ENCODE data around the gene CLCN7. TPM values are rescaled to one million over a fixed set of nuclear protein-coding genes. Genes with fewer than 3 reads are reported as not detected.
A peak's percentile ranks its signal among the peaks of the same experiment; 100 is the strongest.

Gene CLCN7
- total RNA-seq, 1 donor from 2014 or later: 118 TPM

GRCh38 chr16:1420111-1420539 lies 54.7 kb downstream of the CLCN7 start:
- Mint-ChIP-seq H3K27me3 (ENCODE audit: unreplicated experiment) (peaks cover 9% of the 10 kb centered on the region), H3K27ac (ENCODE audit: unreplicated experiment) (peak overlapping the region; percentile 64), H3K36me3 (ENCODE audit: unreplicated experiment) (no peaks in the 10 kb centered on the region), H3K4me3 (ENCODE audit: unreplicated experiment) (peak overlapping the region; percentile 94), H3K9me3 (ENCODE audit: unreplicated experiment) (peaks cover 13% of the 10 kb centered on the region), H3K4me1 (ENCODE audit: low read depth, unreplicated experiment) (peaks cover 2% of the 10 kb centered on the region)
- TF ChIP-seq, protein P1, sequence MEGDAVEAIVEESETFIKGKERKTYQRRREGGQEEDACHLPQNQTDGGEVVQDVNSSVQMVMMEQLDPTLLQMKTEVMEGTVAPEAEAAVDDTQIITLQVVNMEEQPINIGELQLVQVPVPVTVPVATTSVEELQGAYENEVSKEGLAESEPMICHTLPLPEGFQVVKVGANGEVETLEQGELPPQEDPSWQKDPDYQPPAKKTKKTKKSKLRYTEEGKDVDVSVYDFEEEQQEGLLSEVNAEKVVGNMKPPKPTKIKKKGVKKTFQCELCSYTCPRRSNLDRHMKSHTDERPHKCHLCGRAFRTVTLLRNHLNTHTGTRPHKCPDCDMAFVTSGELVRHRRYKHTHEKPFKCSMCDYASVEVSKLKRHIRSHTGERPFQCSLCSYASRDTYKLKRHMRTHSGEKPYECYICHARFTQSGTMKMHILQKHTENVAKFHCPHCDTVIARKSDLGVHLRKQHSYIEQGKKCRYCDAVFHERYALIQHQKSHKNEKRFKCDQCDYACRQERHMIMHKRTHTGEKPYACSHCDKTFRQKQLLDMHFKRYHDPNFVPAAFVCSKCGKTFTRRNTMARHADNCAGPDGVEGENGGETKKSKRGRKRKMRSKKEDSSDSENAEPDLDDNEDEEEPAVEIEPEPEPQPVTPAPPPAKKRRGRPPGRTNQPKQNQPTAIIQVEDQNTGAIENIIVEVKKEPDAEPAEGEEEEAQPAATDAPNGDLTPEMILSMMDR (IDR thresholded peaks at IDR 0.05; ENCODE audit: partially characterized antibody, unreplicated experiment): no peak
- no peak for DNase-seq

- H3K36me3 Mint-ChIP-seq (ENCODE audit: unreplicated experiment): no peaks in the 10 kb centered on the region
Measured at GRCh38 chr16:1416521-1416941, 58.3 kb downstream of the CLCN7 start.

GRCh38 chr16:1414532-1415260 lies 60.1 kb downstream of the CLCN7 start, which contains the start of gene UNKL:
TSS of gene UNKL (minus strand) at chr16:1414704. CDS start at chr16:1414691, 13 bp downstream.
- TF ChIP-seq, protein P1 (IDR thresholded peaks at IDR 0.05; ENCODE audit: partially characterized antibody, unreplicated experiment): no peak
- H3K4me3 Mint-ChIP-seq (ENCODE audit: unreplicated experiment): peak within 1 kb of the TSS; percentile 81
- peaks cover 9% of the 10 kb centered on the region for H3K9me3 Mint-ChIP-seq (ENCODE audit: unreplicated experiment)
- no peak within 1 kb of the TSS for H3K27ac Mint-ChIP-seq (ENCODE audit: unreplicated experiment)
- H3K36me3 Mint-ChIP-seq (ENCODE audit: unreplicated experiment): no peaks in the 10 kb centered on the region
- peak; percentile 85 for DNase-seq
- peaks cover 5% of the 10 kb centered on the region for H3K4me1 Mint-ChIP-seq (ENCODE audit: low read depth, unreplicated experiment)
- H3K27me3 Mint-ChIP-seq (ENCODE audit: unreplicated experiment): peaks cover 2% of the 10 kb centered on the region

More at GRCh38 chr16:1416521-1416941, 58.3 kb downstream of the CLCN7 start:
- Mint-ChIP-seq H3K9me3 (ENCODE audit: unreplicated experiment) (peaks cover 20% of the 10 kb centered on the region), H3K4me3 (ENCODE audit: unreplicated experiment) (no peak overlapping the region), H3K27me3 (ENCODE audit: unreplicated experiment) (peaks cover 7% of the 10 kb centered on the region), H3K4me1 (ENCODE audit: low read depth, unreplicated experiment) (peaks cover 5% of the 10 kb centered on the region), H3K27ac (ENCODE audit: unreplicated experiment) (no peak overlapping the region)
- no peak for DNase-seq
- TF ChIP-seq, protein P1 (IDR thresholded peaks at IDR 0.05; ENCODE audit: partially characterized antibody, unreplicated experiment): no peak

GRCh38 chr16:1413684-1414531 lies 60.9 kb downstream of the CLCN7 start:
- peak; percentile 79 for DNase-seq
- Mint-ChIP-seq H3K36me3 (ENCODE audit: unreplicated experiment) (no peaks in the 10 kb centered on the region), H3K4me3 (ENCODE audit: unreplicated experiment) (peak overlapping the region; percentile 81), H3K9me3 (ENCODE audit: unreplicated experiment) (peaks cover 9% of the 10 kb centered on the region), H3K4me1 (ENCODE audit: low read depth, unreplicated experiment) (peaks cover 7% of the 10 kb centered on the region), H3K27ac (ENCODE audit: unreplicated experiment) (no peak overlapping the region), H3K27me3 (ENCODE audit: unreplicated experiment) (peaks cover 2% of the 10 kb centered on the region)
- TF ChIP-seq, protein P1 (IDR thresholded peaks at IDR 0.05; ENCODE audit: partially characterized antibody, unreplicated experiment): peak; percentile 76
